ENCODE measurements around the gene GLYR1. TPM values are rescaled to one million over a fixed set of nuclear protein-coding genes. Genes with fewer than 3 reads are reported as not detected.

The GLYR1 gene
- total RNA-seq, 1 experiment from 2014 or later: 117 TPM

DNA sequence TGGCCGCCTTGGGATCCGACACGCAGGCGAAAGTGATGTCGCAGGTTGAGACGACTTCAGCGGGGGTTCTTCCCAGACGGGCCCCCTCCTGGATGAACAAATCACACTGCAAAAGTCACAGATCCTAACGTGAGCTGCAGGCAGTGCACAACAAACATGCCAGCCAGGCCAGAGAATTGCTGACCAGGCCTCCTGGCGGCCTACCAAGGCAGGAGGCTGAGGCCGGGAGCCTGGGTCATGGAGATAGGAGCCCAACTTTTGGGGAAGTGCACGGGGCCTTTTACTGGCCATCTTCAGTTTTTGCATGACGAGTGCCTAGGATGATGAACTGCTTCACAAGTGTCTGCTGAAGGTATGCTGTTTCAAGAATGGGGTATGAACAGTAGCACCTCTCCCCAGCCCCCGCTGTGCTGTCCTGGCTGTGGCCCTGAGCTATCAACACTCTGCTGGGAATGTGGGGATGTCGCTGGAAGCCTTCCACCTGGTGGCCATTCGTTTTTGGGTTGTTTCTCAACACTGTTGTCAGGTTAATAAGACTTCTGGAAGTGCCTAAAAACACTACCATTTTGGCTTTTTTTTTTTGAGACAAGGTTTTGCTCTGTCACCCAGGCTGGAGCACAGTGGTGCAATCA lies 32.4 kb downstream of the GLYR1 start:
- Mint-ChIP-seq H3K4me1 (ENCODE audit: low read depth, unreplicated experiment) (no peaks in the 10 kb centered on the region), H3K27me3 (ENCODE audit: insufficient read depth, unreplicated experiment) (no peaks in the 10 kb centered on the region), H3K9me3 (ENCODE audit: unreplicated experiment) (no peaks in the 10 kb centered on the region), H3K36me3 (ENCODE audit: insufficient read depth, unreplicated experiment) (peaks cover 88% of the 10 kb centered on the region), H3K4me3 (ENCODE audit: unreplicated experiment) (no peak overlapping the region), H3K27ac (ENCODE audit: unreplicated experiment) (no peak overlapping the region)
- no peak for DNase-seq
- no TSS peak for BruUV-seq (replicated peaks)
- CTCF ChIA-PET: interaction anchor here (0.6 to 0.7 kb wide), 5 partner anchors 12 to 283 kb away, joined by 3 to 6 read pairs (median 4); partner anchors contain the start of genes ANKS3, DNAAF8, ROGDI and ZNF500
- no peaks in the 10 kb centered on the region for H3K27me3 ChIP-seq (replicated peaks; ENCODE audit: control insufficient read depth, insufficient read depth, low read length)
- H3K4me1 ChIP-seq: no peaks in the 10 kb centered on the region
- POLR2A ChIA-PET: no interaction called here
- H3K9me3 ChIP-seq: no peaks in the 10 kb centered on the region
- TF ChIP-seq, protein P1, sequence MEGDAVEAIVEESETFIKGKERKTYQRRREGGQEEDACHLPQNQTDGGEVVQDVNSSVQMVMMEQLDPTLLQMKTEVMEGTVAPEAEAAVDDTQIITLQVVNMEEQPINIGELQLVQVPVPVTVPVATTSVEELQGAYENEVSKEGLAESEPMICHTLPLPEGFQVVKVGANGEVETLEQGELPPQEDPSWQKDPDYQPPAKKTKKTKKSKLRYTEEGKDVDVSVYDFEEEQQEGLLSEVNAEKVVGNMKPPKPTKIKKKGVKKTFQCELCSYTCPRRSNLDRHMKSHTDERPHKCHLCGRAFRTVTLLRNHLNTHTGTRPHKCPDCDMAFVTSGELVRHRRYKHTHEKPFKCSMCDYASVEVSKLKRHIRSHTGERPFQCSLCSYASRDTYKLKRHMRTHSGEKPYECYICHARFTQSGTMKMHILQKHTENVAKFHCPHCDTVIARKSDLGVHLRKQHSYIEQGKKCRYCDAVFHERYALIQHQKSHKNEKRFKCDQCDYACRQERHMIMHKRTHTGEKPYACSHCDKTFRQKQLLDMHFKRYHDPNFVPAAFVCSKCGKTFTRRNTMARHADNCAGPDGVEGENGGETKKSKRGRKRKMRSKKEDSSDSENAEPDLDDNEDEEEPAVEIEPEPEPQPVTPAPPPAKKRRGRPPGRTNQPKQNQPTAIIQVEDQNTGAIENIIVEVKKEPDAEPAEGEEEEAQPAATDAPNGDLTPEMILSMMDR (IDR thresholded peaks at IDR 0.05; ENCODE audit: insufficient read depth in 1 of 2, low read depth in 1 of 2, low read length in 1 of 2, severe bottlenecking in 1 of 2, unreplicated experiment in 1 of 2): peak; percentile 14 to 24
- H3K36me3 ChIP-seq (ENCODE audit: control insufficient read depth, insufficient read depth, low read length): peaks cover 1% of the 10 kb centered on the region; the same call in 1 of the 2 replicates
- intact Hi-C loops (cut with micrococcal nuclease; ENCODE audit: unreplicated experiment): no loop called here
- H3K4me3 ChIP-seq (ENCODE audit: low read depth, low read length): no peak overlapping the region

DNA sequence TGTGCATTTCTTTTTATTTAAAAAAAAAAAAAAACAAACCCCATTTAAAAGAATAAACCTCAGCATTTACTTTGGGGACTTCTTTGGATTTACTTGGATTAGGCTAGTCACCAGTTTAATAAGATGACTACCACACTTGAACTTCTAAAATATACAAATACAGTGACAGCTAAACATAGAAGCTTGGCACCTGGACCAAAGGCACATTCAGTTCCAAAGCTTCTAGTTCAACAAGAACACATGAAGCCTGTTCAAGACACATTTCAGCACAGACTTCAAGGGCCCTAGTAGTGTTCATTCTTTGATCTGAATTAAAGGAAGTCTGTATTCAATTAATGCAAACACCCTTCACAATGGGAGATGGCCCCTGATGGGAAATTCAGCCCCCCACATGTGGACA lies 33.0 kb downstream of the GLYR1 start:
- peaks cover 93% of the 10 kb centered on the region for H3K36me3 Mint-ChIP-seq (ENCODE audit: insufficient read depth, unreplicated experiment)
- intact Hi-C loops (cut with micrococcal nuclease; ENCODE audit: unreplicated experiment): no loop called here
- POLR2A ChIA-PET: no interaction called here

DNA sequence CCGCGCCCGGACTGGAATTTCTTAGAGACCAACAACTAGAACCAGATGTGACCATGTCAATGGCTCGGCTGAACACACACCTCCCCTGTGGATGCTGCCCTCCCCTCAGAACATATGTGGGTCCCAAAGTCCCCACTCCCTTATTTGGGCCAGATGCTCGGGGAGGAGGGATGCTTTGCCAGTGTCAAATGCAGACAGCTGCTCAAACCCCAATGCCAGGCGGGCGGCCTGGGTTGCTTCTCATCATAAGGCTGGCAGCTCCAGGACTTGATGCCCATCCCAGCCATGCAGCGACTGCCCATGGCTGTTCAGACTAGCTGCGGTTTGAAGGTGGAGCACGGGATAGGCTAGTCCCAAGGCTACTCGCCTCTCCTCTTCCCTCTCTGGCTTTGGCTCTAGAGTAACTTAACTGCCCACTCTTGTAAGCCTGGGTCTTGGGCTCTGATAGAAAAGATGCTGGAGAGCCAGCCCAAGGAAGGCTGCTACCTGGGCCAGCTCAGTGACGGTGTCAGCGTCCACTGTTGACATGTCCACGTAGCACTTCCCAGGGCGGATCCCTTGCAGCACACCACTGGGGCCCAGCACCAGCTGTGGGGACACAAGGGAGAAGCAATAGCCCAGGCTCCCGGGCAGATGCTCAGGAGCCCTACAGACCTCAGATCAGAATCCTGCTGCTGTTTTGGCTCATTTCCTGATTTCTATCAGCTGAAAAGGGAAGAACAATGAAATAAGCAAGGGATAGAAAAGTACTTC lies 33.7 kb downstream of the GLYR1 start:
- DNase-seq: no peak
- intact Hi-C loops (cut with micrococcal nuclease; ENCODE audit: unreplicated experiment): no loop called here
- no TSS peak for BruUV-seq (replicated peaks)
- Mint-ChIP-seq H3K36me3 (ENCODE audit: insufficient read depth, unreplicated experiment) (peaks cover 93% of the 10 kb centered on the region), H3K4me1 (ENCODE audit: low read depth, unreplicated experiment) (no peaks in the 10 kb centered on the region), H3K9me3 (ENCODE audit: unreplicated experiment) (no peaks in the 10 kb centered on the region), H3K27me3 (ENCODE audit: insufficient read depth, unreplicated experiment) (no peaks in the 10 kb centered on the region), H3K4me3 (ENCODE audit: unreplicated experiment) (no peak overlapping the region), H3K27ac (ENCODE audit: unreplicated experiment) (no peak overlapping the region)
- Histone ChIP-seq H3K4me3 (ENCODE audit: low read depth, low read length) (no peak overlapping the region), H3K4me1 (no peaks in the 10 kb centered on the region), H3K9me3 (no peaks in the 10 kb centered on the region), H3K27me3 (replicated peaks; ENCODE audit: control insufficient read depth, insufficient read depth, low read length) (no peaks in the 10 kb centered on the region), H3K36me3 (ENCODE audit: control insufficient read depth, insufficient read depth, low read length) (peaks cover 1% of the 10 kb centered on the region; the same call in 1 of the 2 replicates)
- ChIA-PET POLR2A (no interaction called here), CTCF (interaction anchor here (0.7 kb wide), 1 partner anchor 103 kb away, joined by 3 read pairs; no protein-coding TSS in a partner anchor)
- TF ChIP-seq, protein P1 (IDR thresholded peaks at IDR 0.05; ENCODE audit: insufficient read depth in 1 of 2, low read depth in 1 of 2, low read length in 1 of 2, severe bottlenecking in 1 of 2, unreplicated experiment in 1 of 2): no peak

More for the DNA sequence above, 33.0 kb downstream of the GLYR1 start:
- H3K4me3 ChIP-seq (ENCODE audit: low read depth, low read length): no peak overlapping the region
- no peak overlapping the region for H3K4me3 Mint-ChIP-seq (ENCODE audit: unreplicated experiment)
- CTCF ChIA-PET: interaction anchor here (0.7 kb wide), 1 partner anchor 102 kb away, joined by 3 read pairs; no protein-coding TSS in a partner anchor
- H3K9me3 ChIP-seq: no peaks in the 10 kb centered on the region
- no peaks in the 10 kb centered on the region for H3K4me1 ChIP-seq
- DNase-seq: no peak
- no peak overlapping the region for H3K27ac Mint-ChIP-seq (ENCODE audit: unreplicated experiment)
- TF ChIP-seq, protein P1 (IDR thresholded peaks at IDR 0.05; ENCODE audit: insufficient read depth in 1 of 2, low read depth in 1 of 2, low read length in 1 of 2, severe bottlenecking in 1 of 2, unreplicated experiment in 1 of 2): no peak
- BruUV-seq (replicated peaks): no TSS peak
- H3K36me3 ChIP-seq (ENCODE audit: control insufficient read depth, insufficient read depth, low read length): peaks cover 1% of the 10 kb centered on the region; the same call in 1 of the 2 replicates
- no peaks in the 10 kb centered on the region for H3K27me3 Mint-ChIP-seq (ENCODE audit: insufficient read depth, unreplicated experiment)
- H3K27me3 ChIP-seq (replicated peaks; ENCODE audit: control insufficient read depth, insufficient read depth, low read length): no peaks in the 10 kb centered on the region
- no peaks in the 10 kb centered on the region for H3K4me1 Mint-ChIP-seq (ENCODE audit: low read depth, unreplicated experiment)
- no peaks in the 10 kb centered on the region for H3K9me3 Mint-ChIP-seq (ENCODE audit: unreplicated experiment)

Measured in Caco-2 (cell line).